K562 (cell line): ENCODE results near the gene NPC1. TPM values are rescaled to one million over a fixed set of nuclear protein-coding genes. Genes with fewer than 3 reads are reported as not detected.

Experiments
- BRD4 ChIP-seq: fragments of 200-600 bp; sonication (generic); IDR thresholded peaks from 2 replicates; pipeline ENCODE4 v1.6.1; 2017; ENCODE audit warnings: inconsistent platforms
- EP300 ChIP-seq: IDR thresholded peaks from 2 replicates; pipeline ENCODE4 v1.6.1; 2012; ENCODE audit warnings: low read length, improper control_type of control experiment
- ETV6 ChIP-seq, 3 experiments: fragments of 150-350 bp in 1 of 3; sonication (generic) in 1 of 3; formaldehyde crosslinking in 1 of 3; IDR thresholded peaks; 2 replicates each; pipeline versions ENCODE4 v1.6.1 to v1.8.0; 2014 to 2022; ENCODE audit warnings: borderline replicate concordance in 2 of 3, low read depth in 2 of 3, antibody characterized with exemption in 1 of 3, low read length in 1 of 3, mild to moderate bottlenecking in 1 of 3, missing genetic modification reagents in 1 of 3
- HMG20B ChIP-seq: fragments of 250-450 bp; sonication (Bioruptor Pico); IDR thresholded peaks from 2 replicates; pipeline ENCODE4 v1.5.0; 2021; ENCODE audit warnings: mild to moderate bottlenecking
- HNRNPUL1 ChIP-seq: fragments of 200-400 bp; formaldehyde crosslinking; IDR thresholded peaks from 2 replicates; pipeline ENCODE4 v1.6.1; 2017; ENCODE audit warnings: low read length
- MLLT1 ChIP-seq, 2 experiments: fragments of 450-650 bp; IDR thresholded peaks; 2 replicates each; pipeline ENCODE4 v1.6.1; 2016
- NCOA1 ChIP-seq: fragments of 450-650 bp; IDR thresholded peaks from 2 replicates; pipeline ENCODE4 v1.6.1; 2016; ENCODE audit warnings: low read depth
- POLR2H ChIP-seq: IDR thresholded peaks from 2 replicates; pipeline ENCODE4 v1.6.1; 2016; ENCODE audit warnings: missing genetic modification characterization, low read depth, mild to moderate bottlenecking, control low read depth, missing compliant biosample characterization, moderate library complexity
- SMAD2 ChIP-seq: fragments of 150-350 bp; IDR thresholded peaks from 2 replicates; pipeline ENCODE4 v1.6.1; 2014; ENCODE audit warnings: low read depth, mild to moderate bottlenecking, low read length
- ZFX ChIP-seq: sonication (generic); formaldehyde crosslinking; IDR thresholded peaks from 2 replicates; pipeline ENCODE4 v1.8.0; 2022; ENCODE audit warnings: mild to moderate bottlenecking, missing genetic modification reagents, moderate library complexity
- ZNF384 ChIP-seq: IDR thresholded peaks from 2 replicates; pipeline ENCODE4 v1.6.1; 2012; ENCODE audit warnings: low read depth, low read length, improper control_type of control experiment
- polyA plus RNA-seq, 8 experiments: library from polyadenylated mRNA; depleted of rRNA in 4 of 8; stranded (reverse) in 5 of 8; unstranded in 3 of 8; fragments of >200 nt; fragmentation: Nextera tagmentation in 2 of 8; fragmentation: Illumina TruSeq in 1 of 8; extraction: Ambion mirVana in 2 of 8; extraction: Trizol in 1 of 8; gene quantifications; 2 replicates each; pipeline versions ENCODE4 v1.2.1 to v1.2.3, GENCODE V29; 2011 to 2014; ENCODE audit warnings: inconsistent platforms in 1 of 8, missing spikeins in 1 of 8
- total RNA-seq, 7 experiments: library from RNA; depleted of rRNA in 6 of 7; stranded (reverse); fragments of >200 nt in 6 of 7; fragmentation: Illumina TruSeq in 2 of 7; extraction: Trizol in 2 of 7; gene quantifications; 2 replicates each; pipeline versions ENCODE4 v1.2.1 to v1.2.3, GENCODE V29; 2011 to 2021; ENCODE audit warnings: low replicate concordance in 1 of 7
- TF ChIP-seq, protein P1 (sequence below): fragments of 450-650 bp; IDR thresholded peaks from 2 replicates; pipeline ENCODE4 v1.6.1; 2014; ENCODE audit warnings: low read depth, mild to moderate bottlenecking, moderate library complexity, borderline replicate concordance
- TF ChIP-seq, protein P2 (sequence below): fragments of 450-650 bp; IDR thresholded peaks from 2 replicates; pipeline ENCODE4 v1.6.1; 2016; ENCODE audit warnings: antibody characterized with exemption
- TF ChIP-seq, protein P3 (sequence below): sonication (generic); formaldehyde crosslinking; IDR thresholded peaks from 2 replicates; pipeline ENCODE4 v1.8.1; 2023; ENCODE audit warnings: missing genetic modification reagents, mild to moderate bottlenecking, borderline replicate concordance

The NPC1 gene
- total and polyA plus RNA-seq, 9 of the 15 experiments (the other 6 are each of a cell fraction or from before 2014, with no cell fraction given), result 17.1 to 45.9 (median 27.6) TPM

DNA sequence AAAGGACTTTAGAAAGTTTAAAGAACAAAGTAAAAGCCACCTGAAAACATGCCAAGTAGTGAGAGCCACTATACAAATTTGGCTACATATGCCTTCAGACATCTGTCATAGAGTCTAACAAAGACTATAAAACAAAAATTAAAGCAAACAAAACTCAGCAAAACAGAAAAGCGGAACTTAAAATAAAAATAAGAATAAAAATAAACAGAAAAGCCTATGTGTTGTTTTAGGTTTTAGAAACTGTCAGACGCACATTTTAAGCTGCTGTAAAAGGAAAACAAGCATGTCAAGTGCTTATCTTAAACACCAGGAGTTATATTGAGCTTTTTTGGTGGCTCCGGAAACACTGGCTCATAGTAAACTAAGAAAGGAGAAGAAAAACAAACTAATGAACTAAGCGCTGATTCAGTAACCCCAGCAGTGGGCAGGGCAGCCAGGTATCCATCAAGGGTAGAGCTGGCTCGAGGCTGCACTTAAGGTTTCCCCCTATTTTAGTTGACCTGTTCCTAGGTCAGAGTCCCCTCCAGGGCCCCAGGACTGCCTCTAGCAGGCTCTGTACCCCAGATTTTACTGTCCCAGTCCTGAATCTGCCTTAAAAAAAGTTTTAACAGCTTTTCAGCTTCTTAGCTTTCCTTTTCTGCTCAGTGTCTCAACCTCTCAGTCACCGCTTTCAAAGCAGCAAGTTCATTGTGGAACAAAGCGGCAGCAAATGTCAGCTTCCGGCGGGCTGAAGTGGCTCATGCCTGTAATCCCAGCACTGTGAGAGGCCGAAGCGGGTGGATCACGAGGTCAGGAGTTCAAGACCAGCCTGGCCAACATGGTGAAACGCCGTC, 98.4 kb downstream of the NPC1 start (continued):
- TF ChIP-seq, protein P1, sequence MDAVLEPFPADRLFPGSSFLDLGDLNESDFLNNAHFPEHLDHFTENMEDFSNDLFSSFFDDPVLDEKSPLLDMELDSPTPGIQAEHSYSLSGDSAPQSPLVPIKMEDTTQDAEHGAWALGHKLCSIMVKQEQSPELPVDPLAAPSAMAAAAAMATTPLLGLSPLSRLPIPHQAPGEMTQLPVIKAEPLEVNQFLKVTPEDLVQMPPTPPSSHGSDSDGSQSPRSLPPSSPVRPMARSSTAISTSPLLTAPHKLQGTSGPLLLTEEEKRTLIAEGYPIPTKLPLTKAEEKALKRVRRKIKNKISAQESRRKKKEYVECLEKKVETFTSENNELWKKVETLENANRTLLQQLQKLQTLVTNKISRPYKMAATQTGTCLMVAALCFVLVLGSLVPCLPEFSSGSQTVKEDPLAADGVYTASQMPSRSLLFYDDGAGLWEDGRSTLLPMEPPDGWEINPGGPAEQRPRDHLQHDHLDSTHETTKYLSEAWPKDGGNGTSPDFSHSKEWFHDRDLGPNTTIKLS, result no peak
- TF ChIP-seq, protein P2, sequence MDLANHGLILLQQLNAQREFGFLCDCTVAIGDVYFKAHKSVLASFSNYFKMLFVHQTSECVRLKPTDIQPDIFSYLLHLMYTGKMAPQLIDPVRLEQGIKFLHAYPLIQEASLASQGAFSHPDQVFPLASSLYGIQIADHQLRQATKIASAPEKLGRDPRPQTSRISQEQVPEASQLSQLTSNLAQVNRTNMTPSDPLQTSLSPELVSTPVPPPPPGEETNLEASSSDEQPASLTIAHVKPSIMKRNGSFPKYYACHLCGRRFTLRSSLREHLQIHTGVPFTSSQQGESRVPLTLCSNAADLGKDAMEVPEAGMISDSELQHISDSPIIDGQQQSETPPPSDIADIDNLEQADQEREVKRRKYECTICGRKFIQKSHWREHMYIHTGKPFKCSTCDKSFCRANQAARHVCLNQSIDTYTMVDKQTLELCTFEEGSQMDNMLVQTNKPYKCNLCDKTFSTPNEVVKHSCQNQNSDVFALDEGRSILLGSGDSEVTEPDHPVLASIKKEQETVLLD, result no peak
- TF ChIP-seq ETV6 (IDR thresholded peaks at IDR 0.05; ENCODE audit: borderline replicate concordance in 1 of 2, low read depth in 2 of 2, low read length in 1 of 2) (no peak), ETV6 (CRISPR knock-in tag; IDR thresholded peaks at IDR 0.05; ENCODE audit: borderline replicate concordance) (no peak), MLLT1 (IDR thresholded peaks at IDR 0.05) (no peak), SMAD2 (no peak), POLR2H (tag) (no peak), BRD4 (0 out of 2 replicates have a peak, but pooled peaks have one; percentile 47), NCOA1 (peak; percentile 71; the same call in 1 of the 2 replicates), EP300 (peak; percentile 73), HMG20B (CRISPR knock-in tag) (no peak), HNRNPUL1 (no peak), ZFX (peak; percentile 30; the same call in 1 of the 2 replicates), ZNF384 (no peak)
- TF ChIP-seq, protein P3, sequence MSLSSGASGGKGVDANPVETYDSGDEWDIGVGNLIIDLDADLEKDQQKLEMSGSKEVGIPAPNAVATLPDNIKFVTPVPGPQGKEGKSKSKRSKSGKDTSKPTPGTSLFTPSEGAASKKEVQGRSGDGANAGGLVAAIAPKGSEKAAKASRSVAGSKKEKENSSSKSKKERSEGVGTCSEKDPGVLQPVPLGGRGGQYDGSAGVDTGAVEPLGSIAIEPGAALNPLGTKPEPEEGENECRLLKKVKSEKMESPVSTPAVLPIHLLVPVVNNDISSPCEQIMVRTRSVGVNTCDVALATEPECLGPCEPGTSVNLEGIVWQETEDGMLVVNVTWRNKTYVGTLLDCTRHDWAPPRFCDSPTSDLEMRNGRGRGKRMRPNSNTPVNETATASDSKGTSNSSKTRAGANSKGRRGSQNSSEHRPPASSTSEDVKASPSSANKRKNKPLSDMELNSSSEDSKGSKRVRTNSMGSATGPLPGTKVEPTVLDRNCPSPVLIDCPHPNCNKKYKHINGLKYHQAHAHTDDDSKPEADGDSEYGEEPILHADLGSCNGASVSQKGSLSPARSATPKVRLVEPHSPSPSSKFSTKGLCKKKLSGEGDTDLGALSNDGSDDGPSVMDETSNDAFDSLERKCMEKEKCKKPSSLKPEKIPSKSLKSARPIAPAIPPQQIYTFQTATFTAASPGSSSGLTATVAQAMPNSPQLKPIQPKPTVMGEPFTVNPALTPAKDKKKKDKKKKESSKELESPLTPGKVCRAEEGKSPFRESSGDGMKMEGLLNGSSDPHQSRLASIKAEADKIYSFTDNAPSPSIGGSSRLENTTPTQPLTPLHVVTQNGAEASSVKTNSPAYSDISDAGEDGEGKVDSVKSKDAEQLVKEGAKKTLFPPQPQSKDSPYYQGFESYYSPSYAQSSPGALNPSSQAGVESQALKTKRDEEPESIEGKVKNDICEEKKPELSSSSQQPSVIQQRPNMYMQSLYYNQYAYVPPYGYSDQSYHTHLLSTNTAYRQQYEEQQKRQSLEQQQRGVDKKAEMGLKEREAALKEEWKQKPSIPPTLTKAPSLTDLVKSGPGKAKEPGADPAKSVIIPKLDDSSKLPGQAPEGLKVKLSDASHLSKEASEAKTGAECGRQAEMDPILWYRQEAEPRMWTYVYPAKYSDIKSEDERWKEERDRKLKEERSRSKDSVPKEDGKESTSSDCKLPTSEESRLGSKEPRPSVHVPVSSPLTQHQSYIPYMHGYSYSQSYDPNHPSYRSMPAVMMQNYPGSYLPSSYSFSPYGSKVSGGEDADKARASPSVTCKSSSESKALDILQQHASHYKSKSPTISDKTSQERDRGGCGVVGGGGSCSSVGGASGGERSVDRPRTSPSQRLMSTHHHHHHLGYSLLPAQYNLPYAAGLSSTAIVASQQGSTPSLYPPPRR, result no peak
